ENCODE measurements around the gene CD93. TPM values are rescaled to one million over a fixed set of nuclear protein-coding genes. Genes with fewer than 3 reads are reported as not detected.

The CD93 gene
- total RNA-seq, 2 donors from 2014 or later: 13.9 to 31.1 TPM

GRCh38 chr20:23035731-23036130 lies 50.4 kb downstream of the CD93 start:
- Histone ChIP-seq H3K27me3 (replicated peaks; ENCODE audit: insufficient read depth) (peaks cover 22% of the 10 kb centered on the region), H3K4me3 (no peak overlapping the region)

GRCh38 chr20:23034721-23035671 lies 51.1 kb downstream of the CD93 start, which contains the start of gene SSTR4:
SSTR4 (plus strand) TSS chr20:23035312; CDS start chr20:23035484, 172 bp downstream.
- TF ChIP-seq CTCF (IDR thresholded peaks at IDR 0.05) (no peak), POLR2AphosphoS5 (IDR thresholded peaks at IDR 0.05) (no peak), POLR2A (IDR thresholded peaks at IDR 0.05) (no peak)
- WGBS: 16% methylated on average over 77 of the region's 83 CpGs
- Histone ChIP-seq H3K36me3 (no peaks in the 10 kb centered on the region), H3K9me3 (no peaks in the 10 kb centered on the region), H3K27me3 (replicated peaks; ENCODE audit: insufficient read depth) (peaks cover 22% of the 10 kb centered on the region), H3K4me3 (no peak within 1 kb of the TSS), H3K27ac (no peak within 1 kb of the TSS), H3K4me1 (replicated peaks) (no peaks in the 10 kb centered on the region)
- no peak for DNase-seq (ENCODE audit: low spot score)
- intact Hi-C loops (cut with DNase I): no loop called here

More at GRCh38 chr20:23035731-23036130, 50.4 kb downstream of the CD93 start:
- no peak for TF ChIP-seq POLR2A (IDR thresholded peaks at IDR 0.05)
- no peak for TF ChIP-seq CTCF (IDR thresholded peaks at IDR 0.05)
- no peak for TF ChIP-seq POLR2AphosphoS5 (IDR thresholded peaks at IDR 0.05)
- no peaks in the 10 kb centered on the region for H3K36me3 ChIP-seq
- DNase-seq (ENCODE audit: low spot score): no peak
- 91% methylated on average over 41 of the region's 41 CpGs for WGBS
- H3K4me1 ChIP-seq (replicated peaks): no peaks in the 10 kb centered on the region
- H3K9me3 ChIP-seq: no peaks in the 10 kb centered on the region
- intact Hi-C loops (cut with DNase I): no loop called here
- no peak overlapping the region for H3K27ac ChIP-seq

- WGBS: 91% methylated on average over 4 of the region's 4 CpGs
- Histone ChIP-seq H3K27ac (no peak overlapping the region), H3K9me3 (no peaks in the 10 kb centered on the region), H3K27me3 (replicated peaks; ENCODE audit: insufficient read depth) (peaks cover 22% of the 10 kb centered on the region), H3K4me1 (replicated peaks) (no peaks in the 10 kb centered on the region), H3K4me3 (no peak overlapping the region), H3K36me3 (no peaks in the 10 kb centered on the region)
- intact Hi-C loops (cut with DNase I): no loop called here
- TF ChIP-seq CTCF (IDR thresholded peaks at IDR 0.05) (no peak), POLR2A (IDR thresholded peaks at IDR 0.05) (no peak), POLR2AphosphoS5 (IDR thresholded peaks at IDR 0.05) (no peak)
- no peak for DNase-seq (ENCODE audit: low spot score)
These were observed 52.2 kb downstream of the CD93 start for GRCh38 chr20:23033918-23034317.

GRCh38 chr20:23032750-23033078 lies 53.4 kb downstream of the CD93 start:
- no peak for DNase-seq (ENCODE audit: low spot score)
- intact Hi-C loops (cut with DNase I): no loop called here
- H3K27ac ChIP-seq: no peak overlapping the region
- peaks cover 22% of the 10 kb centered on the region for H3K27me3 ChIP-seq (replicated peaks; ENCODE audit: insufficient read depth)
- no peaks in the 10 kb centered on the region for H3K36me3 ChIP-seq
- H3K4me1 ChIP-seq (replicated peaks): no peaks in the 10 kb centered on the region
- WGBS: 86% methylated on average over 5 of the region's 5 CpGs
- TF ChIP-seq POLR2A (IDR thresholded peaks at IDR 0.05) (no peak), POLR2AphosphoS5 (IDR thresholded peaks at IDR 0.05) (no peak), CTCF (IDR thresholded peaks at IDR 0.05) (no peak)
- no peaks in the 10 kb centered on the region for H3K9me3 ChIP-seq
- no peak overlapping the region for H3K4me3 ChIP-seq
